ENCODE results near the gene IGFL1.

DNA sequence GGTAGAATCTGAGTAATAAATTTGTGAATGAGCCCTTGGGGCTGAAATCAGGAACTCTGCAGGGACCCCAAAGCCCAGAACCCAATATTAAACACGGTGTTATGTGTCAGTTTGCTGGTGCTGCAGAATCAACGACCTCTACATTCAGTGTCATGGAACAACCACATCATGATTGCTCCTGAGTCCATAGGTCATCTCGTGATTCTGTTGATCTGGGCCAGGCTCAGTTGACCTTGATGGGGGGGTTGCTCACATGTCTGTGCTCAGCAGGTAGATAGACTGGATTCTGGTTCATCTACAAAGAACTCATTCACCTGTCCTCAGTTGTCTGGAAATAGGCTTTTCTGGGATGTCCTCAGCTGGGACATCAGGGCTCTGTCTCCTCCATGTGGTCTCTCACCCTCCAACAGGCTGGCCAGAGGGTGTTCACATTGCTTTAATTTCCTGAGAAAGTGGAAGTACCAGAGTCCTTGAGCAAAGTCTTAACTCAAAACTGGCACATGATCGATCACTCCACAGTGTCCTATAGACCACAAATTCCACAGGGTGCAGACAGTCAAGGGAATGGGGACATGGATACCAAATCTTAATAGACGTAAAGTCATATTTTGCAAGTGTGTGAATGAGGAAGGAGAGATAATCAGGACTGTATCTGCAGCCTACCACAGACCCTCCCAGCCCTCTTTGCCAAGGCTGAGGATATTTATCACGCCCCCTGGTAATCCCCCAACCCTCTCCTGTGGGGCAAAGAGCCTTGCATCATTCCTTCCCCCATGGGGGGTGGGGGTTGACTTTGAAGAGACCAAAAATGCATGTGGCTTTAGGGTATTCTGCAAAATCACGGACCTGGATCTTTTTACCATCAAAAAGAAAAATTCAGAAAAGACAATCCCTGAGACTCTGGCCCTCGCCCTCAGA, 39.3 kb upstream of the IGFL1 start:
- TF ChIP-seq, protein P1, sequence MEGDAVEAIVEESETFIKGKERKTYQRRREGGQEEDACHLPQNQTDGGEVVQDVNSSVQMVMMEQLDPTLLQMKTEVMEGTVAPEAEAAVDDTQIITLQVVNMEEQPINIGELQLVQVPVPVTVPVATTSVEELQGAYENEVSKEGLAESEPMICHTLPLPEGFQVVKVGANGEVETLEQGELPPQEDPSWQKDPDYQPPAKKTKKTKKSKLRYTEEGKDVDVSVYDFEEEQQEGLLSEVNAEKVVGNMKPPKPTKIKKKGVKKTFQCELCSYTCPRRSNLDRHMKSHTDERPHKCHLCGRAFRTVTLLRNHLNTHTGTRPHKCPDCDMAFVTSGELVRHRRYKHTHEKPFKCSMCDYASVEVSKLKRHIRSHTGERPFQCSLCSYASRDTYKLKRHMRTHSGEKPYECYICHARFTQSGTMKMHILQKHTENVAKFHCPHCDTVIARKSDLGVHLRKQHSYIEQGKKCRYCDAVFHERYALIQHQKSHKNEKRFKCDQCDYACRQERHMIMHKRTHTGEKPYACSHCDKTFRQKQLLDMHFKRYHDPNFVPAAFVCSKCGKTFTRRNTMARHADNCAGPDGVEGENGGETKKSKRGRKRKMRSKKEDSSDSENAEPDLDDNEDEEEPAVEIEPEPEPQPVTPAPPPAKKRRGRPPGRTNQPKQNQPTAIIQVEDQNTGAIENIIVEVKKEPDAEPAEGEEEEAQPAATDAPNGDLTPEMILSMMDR (conservative IDR thresholded peaks at IDR 0.05 in 1 of 2, IDR thresholded peaks at IDR 0.05 in 1 of 2; ENCODE audit: extremely low read depth in 1 of 2, insufficient read depth in 1 of 2, low read depth in 1 of 2, low read length in 2 of 2) = no peak
- no peak for TF ChIP-seq EZH2 (IDR thresholded peaks at IDR 0.05; ENCODE audit: borderline replicate concordance, low read length)

Measured in mammary epithelial cell (primary cell).